ENCODE data around the gene OR52A5.
A peak's percentile ranks its signal among the peaks of the same experiment; 100 is the strongest.
"Not testable (repeated sequence)": the region's sequence is repeated elsewhere in the genome, so short reads cannot be mapped to it uniquely, and the experiment has no call there.

Gene OR52A5

DNA sequence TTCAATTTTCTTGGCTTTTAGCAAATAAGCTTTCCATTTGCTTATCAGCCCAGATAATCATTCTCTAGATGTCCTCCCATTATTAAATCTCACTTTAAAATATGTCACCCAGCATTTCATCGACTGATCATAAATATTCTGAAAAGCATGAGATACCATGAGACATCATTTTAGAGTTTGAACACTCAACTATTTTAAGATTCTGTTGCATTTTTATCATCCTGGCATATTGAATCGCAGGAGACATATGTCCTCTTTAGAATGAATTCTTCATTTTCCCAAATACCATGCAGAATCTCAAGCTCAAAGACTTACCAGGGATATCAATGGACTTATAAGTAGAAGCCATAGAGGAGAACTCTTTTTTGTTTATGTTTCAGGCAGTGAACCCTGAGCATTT is at the start of gene OR52A5:
OR52A5 (minus strand) TSS at position 361 of the 400 bp plus-strand sequence. CDS start 5,714 bp downstream, outside the sequence.
- no peak for DNase-seq

DNA sequence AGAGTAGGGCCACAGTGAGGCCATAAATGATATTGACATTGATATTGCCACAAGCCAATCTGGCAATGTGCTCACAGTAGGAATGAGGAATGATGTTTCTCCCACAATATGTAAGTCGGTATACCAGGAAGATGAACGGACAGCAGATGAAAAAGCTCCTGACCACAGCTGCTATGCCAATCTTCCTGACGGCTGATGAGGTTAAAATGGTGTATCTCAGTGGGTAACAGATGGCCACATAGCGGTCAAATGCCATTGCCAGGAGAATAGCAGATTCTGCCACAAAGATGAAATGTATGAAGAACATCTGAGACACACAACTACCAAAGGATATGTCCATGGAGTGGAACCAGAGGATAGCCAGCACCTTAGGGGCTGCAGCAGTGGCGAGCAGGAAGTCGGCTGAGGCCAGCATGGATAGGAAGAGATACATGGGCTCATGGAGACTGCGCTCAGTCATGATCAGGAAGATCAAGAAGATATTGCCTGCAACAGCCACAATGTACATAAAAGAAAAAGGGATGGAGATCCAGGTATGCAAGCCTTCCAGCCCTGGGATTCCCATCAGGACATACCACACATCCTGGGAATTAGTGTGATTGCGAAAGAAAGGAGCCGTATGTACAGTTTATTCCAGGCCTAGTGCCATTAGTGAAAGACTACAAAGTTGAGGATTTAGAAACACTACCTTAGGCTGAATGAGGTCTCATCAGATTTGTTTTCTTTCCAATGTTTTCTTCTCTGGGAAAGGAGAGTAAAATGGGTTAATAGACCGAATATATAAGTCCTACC is 40.1 kb upstream of the OR52A5 start:
- DNase-seq = no peak

DNA sequence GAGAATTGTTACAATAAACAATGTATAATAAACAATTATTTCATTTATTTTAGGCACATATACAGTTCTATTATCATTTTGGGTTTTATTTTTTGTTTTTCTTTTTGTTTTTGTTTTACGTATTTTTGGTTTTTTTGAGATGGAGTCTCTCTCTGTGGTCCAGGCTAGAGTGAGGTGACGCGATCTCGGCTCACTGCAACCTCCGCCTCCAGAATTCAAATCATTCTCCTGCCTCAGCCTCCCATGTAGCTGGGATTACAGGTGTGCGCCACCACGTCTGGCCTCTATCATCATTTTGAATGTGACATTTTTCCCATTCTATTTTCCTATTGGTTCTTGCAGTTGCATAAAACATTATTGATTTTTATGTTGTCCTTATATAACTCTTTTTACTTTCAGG is 36.8 kb upstream of the OR52A5 start:
- DNase-seq = no peak

DNA sequence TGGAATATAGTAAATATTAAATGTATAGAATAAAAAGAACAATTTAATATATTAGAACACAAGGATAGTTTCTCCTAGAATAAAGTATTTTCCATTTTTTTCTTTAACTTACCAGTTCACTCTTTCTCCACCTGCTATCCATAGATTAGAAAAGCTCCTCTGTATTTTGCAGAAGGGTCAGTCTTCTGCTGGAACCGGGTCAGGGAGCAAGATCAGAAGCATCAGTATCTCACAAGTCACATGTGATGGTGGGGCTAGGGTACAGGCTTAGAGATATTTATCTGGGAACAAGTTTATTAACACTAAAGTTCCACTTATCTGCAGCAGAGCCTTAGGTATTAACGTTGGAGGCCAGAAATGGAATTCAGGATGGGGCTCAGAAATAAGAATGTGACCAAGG is 33.7 kb upstream of the OR52A5 start:
- no peak for DNase-seq

DNA sequence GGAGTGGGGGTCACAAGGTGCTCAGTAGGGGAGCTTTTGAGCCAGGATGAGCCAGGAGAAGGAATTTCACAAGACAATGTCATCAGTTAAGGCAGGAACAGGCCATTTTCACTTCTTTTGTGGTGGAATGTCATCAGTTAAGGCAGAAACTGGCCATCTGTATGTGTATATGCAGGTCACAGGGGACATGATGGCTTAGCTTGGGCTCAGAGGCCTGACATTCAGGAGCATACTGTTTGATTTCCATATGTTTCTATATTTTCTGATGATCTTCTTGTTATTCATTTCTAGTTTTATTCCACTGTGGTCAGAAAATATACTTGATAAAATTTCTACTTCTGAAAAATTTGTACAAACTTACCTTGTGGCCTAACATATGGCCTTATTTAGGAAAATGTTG is 27.7 kb upstream of the OR52A5 start:
- not testable (repeated sequence) for DNase-seq

DNA sequence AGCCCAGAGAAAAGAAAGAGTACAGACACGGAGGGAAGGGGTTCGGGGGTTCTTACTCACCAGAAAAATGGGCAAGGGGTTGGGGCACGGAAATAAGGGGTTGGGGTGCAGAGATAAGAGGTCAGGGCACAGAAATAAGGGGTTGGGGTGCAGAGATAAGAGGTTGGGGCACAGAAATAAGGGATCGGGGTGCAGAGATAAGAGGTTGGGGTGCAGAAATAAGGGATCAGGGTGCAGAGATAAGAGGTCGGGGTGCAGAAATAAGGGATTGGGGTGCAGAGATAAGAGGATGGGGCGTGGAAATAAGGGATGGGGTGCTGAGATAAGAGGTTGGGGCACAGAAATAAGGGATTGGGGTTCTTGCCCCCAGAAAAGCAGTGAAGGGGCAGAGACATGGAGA is 26.7 kb upstream of the OR52A5 start:
- DNase-seq = not testable (repeated sequence)

DNA sequence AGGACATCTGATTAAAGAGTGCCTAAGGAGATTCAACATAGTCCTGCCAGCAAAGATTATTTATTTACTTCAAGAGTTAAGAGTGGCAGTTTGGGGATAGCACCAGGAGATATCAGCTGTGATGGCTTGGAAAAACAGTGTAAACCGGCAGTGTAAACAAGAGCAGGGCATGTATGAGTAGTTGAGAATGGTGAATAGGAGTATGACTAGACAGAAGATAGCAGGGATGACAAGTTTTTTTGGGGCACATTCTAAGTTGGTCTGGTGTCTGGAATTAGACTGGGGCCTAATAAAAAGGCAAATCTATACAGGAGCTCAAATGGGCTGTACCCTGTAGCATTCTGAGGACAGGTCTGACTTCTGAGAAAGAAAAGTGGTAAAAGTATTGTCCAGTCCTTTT is 22.9 kb upstream of the OR52A5 start:
- DNase-seq = not testable (repeated sequence)

DNA sequence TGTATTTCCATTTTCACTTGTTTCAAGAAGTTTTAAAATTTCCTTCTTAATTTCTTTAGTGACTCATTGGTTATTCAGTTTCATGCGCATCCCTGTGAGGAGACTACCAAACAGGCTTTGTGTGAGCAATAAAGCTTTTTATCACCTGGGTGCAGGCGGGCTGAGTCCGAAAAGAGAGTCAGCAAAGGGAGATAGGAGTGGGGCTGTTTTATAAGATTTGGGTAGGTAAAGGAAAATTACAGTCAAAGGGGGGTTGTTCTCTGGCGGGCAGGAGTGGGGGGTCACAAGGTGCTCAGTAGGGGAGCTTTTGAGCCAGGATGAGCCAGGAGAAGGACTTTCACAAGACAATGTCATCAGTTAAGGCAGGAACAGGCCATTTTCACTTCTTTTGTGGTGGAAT is 22.1 kb upstream of the OR52A5 start:
- DNase-seq = not testable (repeated sequence)

DNA sequence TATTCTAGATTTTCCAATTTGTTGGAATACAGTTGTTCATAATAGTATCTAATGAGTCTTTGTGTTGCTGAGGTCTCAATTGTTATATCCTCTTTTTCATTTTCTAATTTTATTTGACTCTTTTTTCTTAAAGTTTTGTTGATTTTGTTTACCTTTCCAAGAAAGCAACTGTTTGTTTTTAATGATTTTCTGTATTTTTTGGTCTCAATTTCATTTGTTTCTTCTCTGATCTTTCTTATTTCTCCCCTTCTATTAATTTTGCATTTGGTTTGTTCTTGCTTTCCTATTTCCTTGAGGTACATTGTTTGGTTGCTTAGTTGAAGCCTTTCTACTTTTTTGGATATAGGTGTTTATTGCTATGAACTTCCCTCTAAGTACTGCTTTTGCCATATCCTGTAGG is 21.6 kb upstream of the OR52A5 start:
- DNase-seq = no peak

DNA sequence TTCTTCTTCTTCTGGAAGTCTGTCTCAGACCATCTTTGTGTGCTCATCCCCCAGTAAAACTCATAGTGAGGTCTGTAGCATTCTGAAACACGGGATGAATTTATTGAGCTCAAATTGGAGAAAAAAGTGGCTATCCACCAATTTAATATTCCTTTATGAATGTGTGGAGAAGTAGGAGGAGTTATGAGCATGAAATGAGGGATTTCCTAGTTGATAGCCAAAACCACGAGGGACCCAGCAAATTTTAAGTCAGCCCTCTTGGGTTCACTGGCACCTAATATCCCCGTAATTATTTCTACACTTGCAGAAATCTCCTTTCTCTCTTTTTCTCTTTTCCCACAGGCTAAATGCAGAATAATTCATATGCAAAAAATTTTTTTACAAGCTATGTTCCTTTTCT is 16.5 kb upstream of the OR52A5 start, which contains the start of gene OR52A1:
OR52A1 (minus strand) TSS at position 101 of the 400 bp plus-strand sequence. CDS start 2,388 bp downstream, outside the sequence.
- no peak for DNase-seq

DNA sequence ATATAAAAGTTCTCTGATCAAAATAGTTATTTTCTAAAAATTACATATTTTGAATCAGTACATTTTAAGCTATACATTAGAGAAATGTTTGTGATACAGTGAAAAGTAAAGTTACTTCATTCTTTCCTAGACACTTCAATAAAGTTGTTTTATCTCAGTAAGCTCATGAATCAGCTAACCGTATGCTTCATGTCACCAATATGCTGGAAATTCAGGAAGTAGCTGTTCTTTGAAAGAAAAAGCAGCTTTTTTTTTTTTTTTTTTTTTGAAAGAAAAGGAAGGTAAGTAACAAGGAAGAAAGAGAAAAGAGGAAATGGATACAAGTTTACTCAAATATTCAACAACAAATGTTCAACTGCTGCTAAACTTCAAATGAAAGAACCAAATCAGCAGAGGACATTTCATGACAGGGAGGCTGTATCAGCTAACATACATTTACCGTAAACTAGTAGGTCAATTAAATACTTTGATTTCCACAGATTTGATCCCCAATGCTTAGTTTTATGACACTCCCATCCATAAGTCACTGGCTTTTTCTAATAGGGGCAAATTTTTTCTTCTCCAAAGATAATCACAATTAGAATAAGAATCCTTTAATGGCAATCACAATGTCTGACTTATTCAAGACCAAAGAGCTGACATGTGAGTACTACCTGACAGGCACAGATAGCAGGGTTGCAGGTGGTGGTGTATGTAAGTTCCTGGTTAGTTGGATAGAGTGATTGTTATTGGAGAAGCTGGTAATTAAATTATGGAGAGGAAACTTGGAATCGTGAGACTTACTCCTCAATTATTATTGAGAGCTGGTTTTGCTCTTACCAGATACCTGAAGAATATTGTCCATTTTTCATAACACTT is 15.6 kb upstream of the OR52A5 start:
- no peak for DNase-seq

DNA sequence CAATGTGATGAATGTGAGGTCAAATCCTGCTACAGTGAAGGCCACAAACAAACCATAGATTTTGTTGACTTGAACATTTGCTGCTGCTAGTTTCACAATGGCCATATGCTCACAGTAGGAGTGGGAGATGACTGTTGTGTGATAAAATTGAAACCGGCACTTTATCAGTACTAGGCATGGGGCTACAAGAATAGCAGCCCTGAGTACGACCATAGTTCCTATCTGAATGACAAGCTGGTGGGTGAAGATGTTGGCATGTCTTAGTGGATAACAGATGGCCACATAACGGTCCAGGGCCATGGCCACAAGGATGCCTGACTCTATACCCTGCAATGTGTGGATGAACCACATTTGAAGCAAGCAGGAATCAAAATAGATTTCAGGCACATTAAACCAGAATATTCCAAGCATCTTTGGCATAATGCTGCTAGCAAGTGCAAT is 13.6 kb upstream of the OR52A5 start:
- DNase-seq = no peak

DNA sequence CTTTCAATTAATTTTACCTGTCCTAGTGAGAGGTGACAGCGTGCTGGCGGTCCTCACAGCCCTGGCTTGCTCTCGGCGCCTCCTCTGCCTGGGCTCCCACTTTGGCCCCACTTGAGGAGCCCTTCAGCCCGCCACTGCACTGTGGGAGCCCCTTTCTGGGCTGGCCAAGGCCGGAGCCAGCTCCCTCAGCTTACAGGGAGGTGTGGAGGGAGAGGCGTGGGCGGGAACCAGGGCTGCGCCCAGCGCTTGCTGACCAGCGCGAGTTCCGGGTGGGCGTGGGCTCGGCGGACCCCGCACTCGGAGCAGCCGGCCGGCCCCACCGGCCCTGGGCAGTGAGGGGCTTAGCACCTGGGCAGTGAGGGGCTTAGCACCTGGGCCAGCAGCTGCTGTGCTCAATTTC is 6.0 kb upstream of the OR52A5 start:
- not testable (repeated sequence) for DNase-seq

DNA sequence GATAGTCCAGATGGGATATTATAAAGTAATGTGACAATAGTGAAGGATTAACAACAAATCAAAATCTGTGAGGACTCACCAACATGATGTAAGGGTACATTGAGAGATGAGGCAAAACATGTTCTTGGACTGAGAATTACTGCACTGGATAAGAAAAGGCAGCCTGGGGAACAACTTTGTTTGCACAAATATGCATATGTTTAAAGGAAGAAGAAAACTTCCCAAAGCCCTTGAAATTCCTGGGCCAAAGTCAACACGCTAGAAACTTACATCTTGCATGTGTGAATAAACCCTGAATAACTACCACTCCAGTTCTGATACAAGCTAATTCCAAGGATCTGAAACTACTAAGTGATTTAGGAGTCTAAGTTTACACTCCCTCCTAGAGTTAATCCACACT is 1.1 kb downstream of the OR52A5 start:
- DNase-seq = no peak

DNA sequence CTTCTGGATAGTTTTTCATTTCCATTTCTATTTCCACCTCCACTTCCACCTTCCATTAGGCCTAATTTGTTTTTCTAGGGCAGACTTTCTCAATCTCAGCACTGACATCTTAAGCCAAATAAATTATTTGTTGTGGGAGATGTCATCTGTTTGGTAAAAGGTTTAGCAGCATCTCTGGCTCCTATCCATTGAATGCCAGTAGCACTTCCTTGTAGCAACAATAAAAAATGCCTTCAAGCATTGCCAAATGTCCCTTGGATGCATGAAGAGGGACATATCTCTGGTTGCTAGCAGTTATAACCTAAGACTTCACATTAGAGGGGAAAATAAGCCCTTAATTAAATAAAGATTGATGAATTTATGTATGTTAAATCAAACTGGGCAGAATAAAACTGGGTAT is 1.9 kb downstream of the OR52A5 start:
- DNase-seq = no peak

DNA sequence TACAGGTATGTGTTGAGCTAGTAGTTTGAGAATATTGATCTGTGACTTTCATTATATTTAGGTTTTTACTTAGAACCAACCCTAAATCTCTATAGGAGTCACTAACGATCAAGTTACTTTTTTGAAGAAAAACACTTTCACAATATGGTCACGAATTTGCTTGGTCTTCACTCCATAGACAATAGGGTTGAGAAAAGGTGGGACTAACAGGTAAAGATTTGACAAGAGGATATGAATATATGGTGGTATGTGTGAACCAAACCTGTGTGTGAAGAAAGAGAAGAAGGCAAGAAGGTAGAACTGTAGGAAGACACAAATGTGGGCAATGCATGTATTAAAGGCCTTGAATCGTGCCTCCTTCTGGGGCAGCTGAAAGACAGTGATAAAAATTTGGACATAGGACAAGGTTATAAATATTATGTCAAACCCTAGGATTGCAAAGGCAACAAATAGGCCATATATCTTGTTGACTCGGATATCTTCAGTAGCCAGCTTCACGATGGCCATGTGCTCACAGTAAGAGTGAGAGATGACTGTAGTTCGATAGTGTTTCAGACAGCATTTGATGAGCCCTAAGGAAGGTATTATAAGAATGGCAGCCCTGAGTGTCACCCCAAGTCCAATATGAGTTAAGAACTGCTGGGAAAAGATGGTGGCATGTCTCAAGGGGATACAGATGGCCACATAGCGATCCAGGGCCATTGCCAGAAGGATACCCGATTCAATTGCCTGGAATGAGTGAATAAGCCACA is 6.4 kb downstream of the OR52A5 start:
- DNase-seq = no peak

DNA sequence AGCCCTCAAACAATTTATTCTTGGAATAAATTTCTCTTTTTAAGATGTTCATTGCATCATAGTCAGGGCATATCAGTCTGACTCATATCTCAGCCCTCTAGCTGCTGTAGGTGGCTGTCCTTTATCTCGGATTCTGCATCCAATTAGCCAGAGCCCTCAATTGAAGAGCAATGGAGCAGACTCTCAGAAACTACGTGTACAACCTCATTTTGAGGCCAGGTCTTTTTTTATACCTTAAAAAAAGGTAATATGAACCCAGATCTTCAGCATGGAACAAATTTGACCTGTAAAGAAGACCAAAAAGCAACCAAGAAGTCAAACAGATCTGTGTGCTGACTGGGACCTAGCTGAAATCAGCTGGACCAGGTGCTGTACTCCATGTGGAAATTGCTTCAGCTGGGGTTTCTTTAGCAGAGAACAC is 8.7 kb downstream of the OR52A5 start:
- no peak for DNase-seq

DNA sequence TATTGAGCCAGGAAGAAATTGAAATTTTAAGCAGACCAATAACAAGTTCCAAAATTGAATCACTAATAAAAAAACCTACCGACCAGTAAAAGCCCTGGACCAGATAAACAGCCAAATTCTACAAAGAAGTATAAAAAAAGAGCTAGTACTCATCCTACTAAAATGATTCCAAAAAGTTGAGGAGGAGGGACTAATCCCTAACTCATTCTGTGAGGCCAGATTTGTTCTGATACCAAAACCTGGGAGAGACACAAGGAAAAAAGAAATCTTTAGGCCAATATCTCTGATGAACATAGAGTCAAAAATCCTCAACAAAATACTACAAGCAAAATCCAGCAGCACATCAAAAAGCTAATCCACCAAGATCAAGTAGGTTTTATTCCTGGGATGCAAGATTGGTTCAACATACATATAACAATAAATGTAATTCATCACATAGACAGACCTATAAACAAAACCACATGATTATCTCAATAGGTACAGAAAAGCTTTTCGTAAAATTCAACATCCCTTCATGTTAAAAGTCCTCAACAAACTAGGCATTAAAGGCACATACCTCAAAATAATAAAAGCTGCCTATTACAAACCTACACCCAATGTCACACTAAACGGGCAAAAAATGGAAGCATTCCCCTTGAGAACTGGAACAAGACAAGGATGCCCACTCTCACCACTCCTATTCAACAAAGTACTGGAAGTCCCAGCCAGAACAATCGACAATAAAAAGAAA is 13.1 kb downstream of the OR52A5 start:
- DNase-seq = no peak

DNA sequence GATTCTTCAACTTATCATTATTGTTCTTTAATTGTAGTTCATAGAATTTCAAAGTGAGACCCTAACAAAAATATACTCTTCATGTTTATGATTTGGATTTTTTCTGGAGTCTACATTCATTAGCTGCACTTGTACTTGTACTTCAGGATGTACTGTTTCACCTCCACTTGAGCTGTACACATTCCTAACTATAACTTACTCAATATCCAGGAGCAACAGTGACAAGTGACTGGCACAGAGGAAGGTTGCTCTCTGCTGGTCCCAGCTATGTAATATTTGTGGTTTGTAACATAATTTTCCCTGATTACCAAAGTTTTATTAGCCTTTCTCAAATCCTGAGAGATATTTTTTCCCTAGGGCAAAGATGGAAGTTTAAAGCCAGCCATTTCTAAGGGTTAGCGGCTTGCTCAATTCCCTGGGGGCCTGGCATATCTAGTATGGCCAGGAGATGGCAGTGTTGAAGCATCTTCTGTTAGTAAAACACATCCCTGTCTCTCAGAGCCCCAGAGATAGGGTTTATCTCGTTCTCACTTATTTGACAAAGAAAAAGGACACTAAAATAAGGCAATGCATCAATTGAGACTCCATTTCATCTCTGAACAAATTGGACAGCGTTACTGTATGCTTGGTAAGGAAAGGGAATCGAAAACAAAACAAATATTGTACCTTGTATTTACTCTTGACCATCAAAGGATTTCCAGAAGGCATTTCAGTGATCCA is 14.2 kb downstream of the OR52A5 start:
- peak; percentile 52 for DNase-seq

DNA sequence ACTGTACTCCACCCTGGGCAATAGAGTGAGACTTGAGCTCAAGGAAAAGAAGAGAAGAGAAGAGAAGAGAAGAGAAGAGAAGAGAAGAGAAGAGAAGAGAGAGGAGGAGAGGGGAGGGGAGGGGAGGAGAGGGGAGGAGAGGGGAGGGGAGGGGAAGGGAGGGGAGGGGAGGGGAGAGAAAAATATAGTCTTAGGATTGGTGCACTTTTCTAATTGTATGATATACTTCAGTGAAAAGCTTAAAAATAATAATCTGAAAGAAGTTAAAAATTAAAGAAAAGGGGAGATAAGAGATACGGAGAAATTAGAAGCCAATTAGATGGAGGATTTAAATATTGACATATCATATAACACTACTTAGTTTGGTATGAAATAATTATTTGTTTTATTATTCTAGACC is 19.3 kb downstream of the OR52A5 start:
- no peak for DNase-seq

DNA sequence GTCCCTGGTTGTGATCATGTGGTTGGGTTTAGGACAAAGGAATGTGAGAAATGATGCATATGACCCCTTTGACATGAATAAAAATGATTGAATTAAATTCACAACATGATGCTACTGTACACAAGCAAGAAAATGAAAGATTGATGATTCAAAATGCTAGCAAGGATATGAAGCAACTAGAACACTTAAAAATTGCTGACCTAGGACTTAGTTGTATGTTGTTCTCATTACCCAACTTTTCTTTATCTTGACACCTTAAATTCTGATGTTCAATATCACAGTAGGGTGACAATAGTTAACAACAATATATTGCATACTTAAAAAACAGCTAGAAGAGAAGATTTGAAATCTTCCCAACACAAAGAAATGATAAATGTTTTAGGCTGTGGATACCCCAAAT is 20.6 kb downstream of the OR52A5 start:
- no peak for DNase-seq

DNA sequence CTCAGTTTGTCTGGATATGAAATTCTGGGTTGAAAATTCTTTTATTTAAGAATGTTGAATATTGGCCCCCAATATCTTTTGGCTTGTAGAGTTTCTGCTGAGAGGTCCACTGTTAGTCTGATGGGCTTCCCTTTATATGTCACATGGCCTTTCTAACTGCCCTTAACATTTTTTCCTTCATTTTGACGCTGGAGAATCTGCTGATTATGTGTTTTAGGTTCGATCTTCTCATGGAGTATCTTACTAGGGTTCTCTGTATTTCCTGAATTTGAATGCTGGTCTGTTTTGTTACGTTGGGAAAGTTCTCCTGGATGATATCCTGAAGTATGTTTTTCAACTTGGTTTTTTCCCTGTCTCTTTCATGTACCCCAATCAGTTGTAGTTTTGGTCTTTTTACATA is 22.8 kb downstream of the OR52A5 start:
- no peak for DNase-seq
